Diencephalon (tissue), 1 donor: Measurements from ENCODE around the gene FBXO4. TPM values are rescaled to one million over a fixed set of nuclear protein-coding genes. Genes with fewer than 3 reads are reported as not detected.

Experiments used
- small RNA-seq: library from RNA; depleted of rRNA; stranded (forward); fragments of <200 nt; gene quantifications from one replicate; pipeline ENCODE3, GENCODE V24; 2014
- total RNA-seq: library from RNA; depleted of rRNA; stranded (reverse); fragments of >200 nt; gene quantifications from one replicate; pipeline ENCODE4 v1.2.3, GENCODE V29; 2014

The FBXO4 gene, protein sequence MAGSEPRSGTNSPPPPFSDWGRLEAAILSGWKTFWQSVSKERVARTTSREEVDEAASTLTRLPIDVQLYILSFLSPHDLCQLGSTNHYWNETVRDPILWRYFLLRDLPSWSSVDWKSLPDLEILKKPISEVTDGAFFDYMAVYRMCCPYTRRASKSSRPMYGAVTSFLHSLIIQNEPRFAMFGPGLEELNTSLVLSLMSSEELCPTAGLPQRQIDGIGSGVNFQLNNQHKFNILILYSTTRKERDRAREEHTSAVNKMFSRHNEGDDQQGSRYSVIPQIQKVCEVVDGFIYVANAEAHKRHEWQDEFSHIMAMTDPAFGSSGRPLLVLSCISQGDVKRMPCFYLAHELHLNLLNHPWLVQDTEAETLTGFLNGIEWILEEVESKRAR
- 14.8 TPM for total RNA-seq

GRCh38 chr5:41924872-41925554, at the start of gene FBXO4:
Gene FBXO4, plus strand, starts transcription at chr5:41925281. Its CDS starts 29 bp downstream, at chr5:41925310.

DNA sequence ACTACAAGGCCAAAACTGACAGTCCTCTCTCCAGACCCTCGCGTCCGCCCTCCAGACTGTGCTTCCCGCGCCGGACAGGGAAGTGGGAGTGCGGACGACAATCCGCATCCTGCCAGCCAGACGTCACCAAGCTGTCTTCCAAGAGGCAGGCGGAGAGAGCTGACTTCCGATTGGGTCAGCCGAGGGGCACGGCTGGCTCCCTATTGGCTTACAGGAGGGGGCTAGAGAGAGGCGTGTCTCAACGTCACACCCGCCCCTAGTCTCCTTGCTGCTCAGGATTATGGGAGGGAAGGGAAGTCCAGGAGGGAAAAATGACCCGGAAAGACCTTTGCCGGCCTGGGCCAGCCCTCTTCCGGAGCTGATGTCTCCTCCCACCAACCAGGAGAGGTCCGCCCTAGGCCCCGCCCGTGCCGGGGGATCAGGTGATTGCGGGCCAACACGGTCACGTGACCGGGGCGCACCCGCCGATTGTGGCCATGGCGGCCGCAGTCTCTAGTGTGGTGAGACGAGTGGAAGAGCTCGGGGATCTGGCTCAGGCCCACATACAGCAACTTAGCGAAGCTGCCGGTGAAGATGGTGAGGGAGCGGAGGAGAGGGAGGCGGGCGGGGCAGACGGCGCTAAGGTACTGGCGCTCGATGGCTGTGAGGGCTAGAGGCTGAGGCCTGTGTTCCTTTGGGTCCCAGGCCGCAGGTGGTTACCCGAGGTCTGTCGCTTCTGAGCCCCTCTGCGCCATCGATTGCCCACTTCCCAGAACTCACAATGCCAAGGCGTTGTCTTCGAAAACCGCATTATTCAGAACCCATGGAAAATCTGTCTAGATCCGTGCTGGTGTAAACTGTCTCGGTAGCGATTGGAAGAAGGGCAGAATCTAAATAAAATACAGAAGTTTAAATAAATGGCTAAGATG, 20.9 kb upstream of the FBXO4 start, which contains the start of gene RIMOC1:
RIMOC1 (plus strand) TSS at position 453 of the 908 bp plus-strand sequence; CDS start at position 477, 24 bp downstream.

Small RNAs within 50 kb of the gene (small RNA-seq; reads per million reads assigned to genes)
- not detected for gene RF00019

Other genes with a start within 250 kb of the FBXO4 start
- 109 TPM for gene OXCT1, start 54.9 kb upstream of the FBXO4 start, total RNA-seq
- gene RIMOC1, start 20.9 kb upstream of the FBXO4 start, total RNA-seq: 37.1 TPM